Suprapubic skin (tissue), 3 donors: ENCODE results near the gene ENTPD7.

Experiments used
- EP300 ChIP-seq: sonication (generic); formaldehyde crosslinking; IDR thresholded peaks from one replicate; pipeline ENCODE4 v1.6.1; 2017; ENCODE audit warnings: antibody characterized with exemption
- POLR2A ChIP-seq, 2 donors: fragments of 450-650 bp; IDR thresholded peaks; one replicate each; pipeline ENCODE4 v1.6.1; 2017; ENCODE audit warnings: antibody characterized with exemption in 2 of 2, mild to moderate bottlenecking in 2 of 2, moderate library complexity in 2 of 2
- TF ChIP-seq, protein P1 (sequence below), 2 donors: fragments of 200-600 bp in 1 of 2; fragments of 450-650 bp in 1 of 2; sonication (generic) in 1 of 2; IDR thresholded peaks; one replicate each; pipeline ENCODE4 v1.5.1; 2016 to 2019; ENCODE audit warnings: antibody characterized with exemption in 2 of 2, mild to moderate bottlenecking in 1 of 2, moderate library complexity in 1 of 2

DNA sequence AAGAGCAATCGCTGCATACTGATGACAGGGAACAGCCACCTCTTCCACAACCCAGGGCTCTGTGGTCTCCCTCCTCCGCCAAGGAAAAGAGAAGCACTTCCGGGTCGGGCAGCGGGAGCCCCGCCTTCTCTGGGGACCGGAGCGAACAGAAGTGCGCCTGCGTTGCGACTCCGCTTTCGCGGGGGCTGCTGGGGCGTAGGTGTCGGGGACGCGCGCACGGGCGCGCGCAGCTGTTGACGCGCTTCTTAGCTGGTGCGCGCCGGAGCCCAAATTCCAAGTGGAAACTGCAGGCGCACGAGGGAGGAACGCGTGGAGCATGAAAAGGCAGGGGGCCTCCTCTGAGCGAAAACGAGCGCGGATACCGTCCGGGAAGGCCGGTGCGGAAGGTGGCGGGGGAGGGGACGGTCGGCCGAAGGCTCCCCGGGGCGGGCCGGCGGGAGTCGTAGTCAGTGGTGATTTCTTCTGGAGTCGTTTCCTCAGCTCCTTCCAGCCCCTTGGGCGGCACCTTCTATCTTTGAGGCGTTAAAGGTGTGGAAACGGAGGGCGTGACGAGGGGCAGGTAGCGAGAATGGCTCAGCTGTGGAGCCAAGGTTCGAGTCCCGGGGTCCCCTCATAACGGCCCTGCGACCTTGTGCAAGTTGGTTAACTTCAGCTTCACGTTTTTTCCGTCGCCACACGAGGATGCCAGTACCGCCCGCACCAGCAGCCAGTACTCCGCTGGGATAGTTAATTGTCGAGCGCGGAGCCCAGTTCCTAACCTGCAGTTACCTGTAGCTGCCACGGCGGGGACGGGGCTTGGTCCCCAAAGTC, 72.9 kb downstream of the ENTPD7 start, which contains the start of the genes COX15 and CUTC:
- TF ChIP-seq, protein P1, sequence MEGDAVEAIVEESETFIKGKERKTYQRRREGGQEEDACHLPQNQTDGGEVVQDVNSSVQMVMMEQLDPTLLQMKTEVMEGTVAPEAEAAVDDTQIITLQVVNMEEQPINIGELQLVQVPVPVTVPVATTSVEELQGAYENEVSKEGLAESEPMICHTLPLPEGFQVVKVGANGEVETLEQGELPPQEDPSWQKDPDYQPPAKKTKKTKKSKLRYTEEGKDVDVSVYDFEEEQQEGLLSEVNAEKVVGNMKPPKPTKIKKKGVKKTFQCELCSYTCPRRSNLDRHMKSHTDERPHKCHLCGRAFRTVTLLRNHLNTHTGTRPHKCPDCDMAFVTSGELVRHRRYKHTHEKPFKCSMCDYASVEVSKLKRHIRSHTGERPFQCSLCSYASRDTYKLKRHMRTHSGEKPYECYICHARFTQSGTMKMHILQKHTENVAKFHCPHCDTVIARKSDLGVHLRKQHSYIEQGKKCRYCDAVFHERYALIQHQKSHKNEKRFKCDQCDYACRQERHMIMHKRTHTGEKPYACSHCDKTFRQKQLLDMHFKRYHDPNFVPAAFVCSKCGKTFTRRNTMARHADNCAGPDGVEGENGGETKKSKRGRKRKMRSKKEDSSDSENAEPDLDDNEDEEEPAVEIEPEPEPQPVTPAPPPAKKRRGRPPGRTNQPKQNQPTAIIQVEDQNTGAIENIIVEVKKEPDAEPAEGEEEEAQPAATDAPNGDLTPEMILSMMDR (IDR thresholded peaks at IDR 0.05): peak in 1 of 2 donors; percentile 37
- TF ChIP-seq POLR2A (IDR thresholded peaks at IDR 0.05) (peak in 1 of 2 donors; percentile 56), EP300 (no peak)
